ENCODE measurements around the gene REV1.

Gene REV1

DNA sequence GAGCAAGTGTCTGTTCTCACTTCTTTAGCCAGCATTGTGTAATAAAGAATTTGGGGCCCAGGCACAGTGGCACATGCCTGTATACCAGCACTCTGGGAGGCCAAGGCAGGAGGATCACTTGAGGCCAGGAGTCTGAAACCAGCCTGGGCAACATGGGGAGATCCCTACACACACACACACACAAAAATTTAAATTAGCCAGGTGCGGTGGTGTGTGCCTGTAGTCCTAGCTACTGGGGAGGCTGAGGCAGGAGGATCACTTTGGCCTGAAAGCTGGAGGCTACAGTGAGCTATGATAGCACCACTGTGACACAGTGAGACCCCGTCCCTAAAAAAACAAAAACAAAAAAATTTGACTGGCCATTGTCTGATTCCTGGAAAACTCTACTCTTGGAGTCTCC, 8.3 kb downstream of the REV1 start:
- TF ChIP-seq POLR2AphosphoS5 (IDR thresholded peaks at IDR 0.05; ENCODE audit: low read depth, low read length) (no peak), FOXP2 (optimal IDR thresholded peaks at IDR 0.05; ENCODE audit: borderline replicate concordance, extremely low read depth, extremely low read length, insufficient read depth) (no peak), TAF1 (IDR thresholded peaks at IDR 0.05; ENCODE audit: borderline replicate concordance, insufficient read depth, low read length) (no peak), REST (IDR thresholded peaks at IDR 0.05; ENCODE audit: insufficient read depth in 1 of 2, low read depth in 2 of 2, low read length in 2 of 2) (no peak), SIN3A (IDR thresholded peaks at IDR 0.05; ENCODE audit: borderline replicate concordance, insufficient read depth, low read length) (no peak)

DNA sequence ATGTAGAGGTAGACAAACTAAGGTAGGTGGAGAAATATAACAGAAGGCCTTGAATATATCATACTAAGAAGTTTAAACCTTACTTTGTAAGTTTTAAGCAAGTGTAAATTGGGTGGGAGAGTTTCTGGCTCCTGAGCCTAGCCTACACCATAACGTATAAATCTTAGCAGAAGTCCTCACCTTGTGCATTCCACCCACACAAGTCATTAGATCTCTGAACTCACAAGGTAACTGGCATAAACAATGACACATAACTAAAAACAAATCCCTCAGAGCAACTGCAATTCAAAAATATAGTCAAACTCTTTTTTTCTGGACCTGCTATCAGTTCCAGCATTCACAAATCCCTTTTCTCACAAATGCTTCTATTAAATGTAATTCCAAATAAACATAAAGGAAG, 9.4 kb downstream of the REV1 start:
- no peak for TF ChIP-seq SIN3A (IDR thresholded peaks at IDR 0.05; ENCODE audit: borderline replicate concordance, insufficient read depth, low read length)
- TF ChIP-seq REST (IDR thresholded peaks at IDR 0.05; ENCODE audit: insufficient read depth in 1 of 2, low read depth in 2 of 2, low read length in 2 of 2): no peak
- no peak for TF ChIP-seq POLR2AphosphoS5 (IDR thresholded peaks at IDR 0.05; ENCODE audit: low read depth, low read length)
- no peak for TF ChIP-seq TAF1 (IDR thresholded peaks at IDR 0.05; ENCODE audit: borderline replicate concordance, insufficient read depth, low read length)
- no peak for TF ChIP-seq FOXP2 (optimal IDR thresholded peaks at IDR 0.05; ENCODE audit: borderline replicate concordance, extremely low read depth, extremely low read length, insufficient read depth)

GRCh38 chr2:99478632-99479031, 11.2 kb downstream of the REV1 start:
- no peak for TF ChIP-seq REST (IDR thresholded peaks at IDR 0.05; ENCODE audit: insufficient read depth in 1 of 2, low read depth in 2 of 2, low read length in 2 of 2)
- no peak for TF ChIP-seq FOXP2 (optimal IDR thresholded peaks at IDR 0.05; ENCODE audit: borderline replicate concordance, extremely low read depth, extremely low read length, insufficient read depth)
- no peak for TF ChIP-seq POLR2AphosphoS5 (IDR thresholded peaks at IDR 0.05; ENCODE audit: low read depth, low read length)
- no peak for TF ChIP-seq SIN3A (IDR thresholded peaks at IDR 0.05; ENCODE audit: borderline replicate concordance, insufficient read depth, low read length)
- TF ChIP-seq TAF1 (IDR thresholded peaks at IDR 0.05; ENCODE audit: borderline replicate concordance, insufficient read depth, low read length): no peak

DNA sequence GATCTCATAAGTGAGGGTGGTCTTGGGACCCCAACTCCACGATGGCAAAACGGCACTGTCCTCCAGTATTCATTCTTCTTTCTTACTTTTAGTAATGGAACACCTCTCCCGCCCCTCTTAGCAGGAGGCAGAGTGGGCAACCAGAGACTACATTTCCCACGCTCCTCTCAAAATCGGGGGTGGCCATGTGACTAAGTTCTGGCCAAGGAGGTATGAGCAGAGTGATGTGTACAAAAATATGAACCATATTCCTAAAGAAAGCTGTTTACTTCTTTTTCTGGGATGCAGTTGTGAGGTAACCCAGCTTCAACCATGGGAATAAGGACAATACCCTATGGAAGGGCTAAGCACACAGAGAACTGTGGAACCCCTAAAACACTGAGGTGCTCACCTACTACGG, 12.8 kb downstream of the REV1 start:
- TF ChIP-seq TAF1 (IDR thresholded peaks at IDR 0.05; ENCODE audit: borderline replicate concordance, insufficient read depth, low read length) (no peak), FOXP2 (optimal IDR thresholded peaks at IDR 0.05; ENCODE audit: borderline replicate concordance, extremely low read depth, extremely low read length, insufficient read depth) (no peak), REST (IDR thresholded peaks at IDR 0.05; ENCODE audit: insufficient read depth in 1 of 2, low read depth in 2 of 2, low read length in 2 of 2) (no peak)

GRCh38 chr2:99476629-99477028, 13.2 kb downstream of the REV1 start:
- TF ChIP-seq TAF1 (IDR thresholded peaks at IDR 0.05; ENCODE audit: borderline replicate concordance, insufficient read depth, low read length) (no peak), REST (IDR thresholded peaks at IDR 0.05; ENCODE audit: insufficient read depth in 1 of 2, low read depth in 2 of 2, low read length in 2 of 2) (no peak), SIN3A (IDR thresholded peaks at IDR 0.05; ENCODE audit: borderline replicate concordance, insufficient read depth, low read length) (no peak), POLR2AphosphoS5 (IDR thresholded peaks at IDR 0.05; ENCODE audit: low read depth, low read length) (no peak), FOXP2 (optimal IDR thresholded peaks at IDR 0.05; ENCODE audit: borderline replicate concordance, extremely low read depth, extremely low read length, insufficient read depth) (no peak)
